Chondrocyte (in vitro differentiated cells): ENCODE results near the gene NR1I2. TPM values are rescaled to one million over a fixed set of nuclear protein-coding genes. Genes with fewer than 3 reads are reported as not detected.
A peak's percentile ranks its signal among the peaks of the same experiment; 100 is the strongest.

Experiments used
- DNase-seq: peaks from one replicate; pipeline ENCODE4 v3.0.0; 2021; ENCODE audit warnings: mixed read lengths, low spot score
- H3K27ac Mint-ChIP-seq: one replicate; pipeline ENCODE4 v1.8.0; 2021; ENCODE audit warnings: mild to moderate bottlenecking, moderate library complexity, mixed read lengths; ENCODE audit not compliant: unreplicated experiment
- H3K27me3 Mint-ChIP-seq: 2 replicates; pipeline ENCODE4 v1.8.0; 2021; ENCODE audit warnings: low read depth, mixed read lengths
- H3K36me3 Mint-ChIP-seq: 2 replicates; pipeline ENCODE4 v1.8.0; 2021; ENCODE audit warnings: low read depth, mixed read lengths
- H3K4me1 Mint-ChIP-seq: 2 replicates; pipeline ENCODE4 v1.8.0; 2021; ENCODE audit warnings: low read depth, mild to moderate bottlenecking, mixed read lengths
- H3K4me3 Mint-ChIP-seq: one replicate; pipeline ENCODE4 v1.8.0; 2021; ENCODE audit warnings: mild to moderate bottlenecking, moderate library complexity, mixed read lengths; ENCODE audit not compliant: unreplicated experiment
- H3K9me3 Mint-ChIP-seq: 2 replicates; pipeline ENCODE4 v1.8.0; 2021; ENCODE audit warnings: low read depth, mixed read lengths
- CTCF ChIP-seq: fragments of 200-600 bp; sonication (generic); IDR thresholded peaks from 2 replicates; pipeline ENCODE4 v1.5.0; 2021; ENCODE audit warnings: antibody characterized with exemption, mild to moderate bottlenecking, moderate library complexity
- total RNA-seq: library from RNA; stranded (reverse); gene quantifications from 3 replicates; pipeline ENCODE4 v1.2.1, GENCODE V29; 2021

NR1I2 gene
- total RNA-seq, 1 donor from 2014 or later, result not detected

DNA sequence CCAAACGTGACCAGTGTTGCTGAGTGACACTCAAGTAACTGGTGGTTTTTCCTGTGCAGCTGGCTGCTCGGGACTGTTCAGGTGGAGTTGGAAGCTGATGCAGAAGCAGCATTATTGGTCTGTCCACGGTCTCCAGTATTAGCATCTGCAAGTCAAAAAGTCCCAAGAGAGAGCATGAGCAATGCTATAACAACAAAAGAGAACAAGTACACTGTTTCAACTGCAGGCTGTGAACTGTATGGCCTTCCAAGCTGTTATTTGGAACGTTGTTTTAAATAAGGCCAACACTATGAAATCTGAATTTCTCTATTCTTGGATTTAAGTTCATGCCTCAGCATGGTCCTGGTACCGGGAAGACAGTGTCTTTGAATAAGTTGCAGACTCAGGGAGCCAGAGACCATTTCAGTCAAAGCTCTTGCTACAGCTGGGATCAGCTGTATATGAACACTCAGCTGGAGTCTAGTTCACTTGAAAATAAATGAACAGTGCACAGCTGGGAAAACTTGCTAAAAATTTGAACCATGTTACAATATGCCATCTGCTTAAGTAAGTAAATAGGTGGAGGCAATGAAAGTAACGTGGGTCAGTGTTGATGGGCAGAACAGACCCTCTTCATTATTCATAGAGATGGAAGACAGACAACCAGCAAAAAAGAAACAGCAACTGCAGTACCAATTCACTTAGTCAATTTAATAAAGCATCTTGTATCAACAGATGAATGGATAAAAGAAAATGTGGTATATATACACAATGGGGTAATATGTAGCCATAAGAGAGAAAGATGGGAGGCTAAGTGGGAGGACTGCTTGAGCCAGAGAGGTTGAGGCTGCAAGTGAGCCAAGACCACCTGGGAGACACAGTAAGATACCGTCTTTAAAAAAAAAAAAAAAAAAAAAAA lies 45.1 kb downstream of the NR1I2 start:
- Mint-ChIP-seq H3K9me3 (no peaks in the 10 kb centered on the region), H3K27me3 (no peaks in the 10 kb centered on the region), H3K27ac (no peak overlapping the region), H3K4me1 (peaks cover 26% of the 10 kb centered on the region), H3K36me3 (peaks cover 13% of the 10 kb centered on the region), H3K4me3 (no peak overlapping the region)
- TF ChIP-seq CTCF, result no peak
- DNase-seq, result no peak

DNA sequence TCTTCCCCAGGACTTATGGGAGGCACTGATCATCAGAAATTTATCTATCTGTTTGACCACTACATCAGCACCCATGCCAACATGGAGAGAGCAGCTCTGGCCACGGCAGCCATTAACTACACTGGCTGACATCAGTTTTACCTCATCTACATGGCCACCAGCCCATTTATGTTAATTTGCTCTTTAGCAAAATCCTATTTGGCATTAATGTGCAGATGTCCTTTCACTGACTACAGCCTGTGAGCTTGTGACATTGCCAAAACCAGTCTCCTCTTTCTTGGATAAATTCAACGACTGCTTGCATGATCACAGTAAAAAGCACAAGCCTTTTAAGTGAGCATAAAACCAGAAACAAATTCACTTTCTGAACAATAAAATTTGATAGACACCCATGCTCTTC lies 47.5 kb downstream of the NR1I2 start:
- Mint-ChIP-seq H3K9me3 (no peaks in the 10 kb centered on the region), H3K27me3 (no peaks in the 10 kb centered on the region), H3K27ac (no peak overlapping the region), H3K36me3 (peaks cover 11% of the 10 kb centered on the region), H3K4me1 (peaks cover 38% of the 10 kb centered on the region), H3K4me3 (no peak overlapping the region)
- no peak for TF ChIP-seq CTCF
- DNase-seq, result no peak

- peak; percentile 57 for TF ChIP-seq CTCF
- H3K36me3 Mint-ChIP-seq, result peaks cover 8% of the 10 kb centered on the region
- H3K27ac Mint-ChIP-seq, result no peak overlapping the region
- H3K4me3 Mint-ChIP-seq, result no peak overlapping the region
- H3K27me3 Mint-ChIP-seq, result no peaks in the 10 kb centered on the region
- DNase-seq, result no peak
- H3K4me1 Mint-ChIP-seq, result peaks cover 38% of the 10 kb centered on the region
- H3K9me3 Mint-ChIP-seq, result no peaks in the 10 kb centered on the region
Observed at GRCh38 chr3:119831022-119831421, 49.1 kb downstream of the NR1I2 start.

GRCh38 chr3:119831941-119832371 lies 50.1 kb downstream of the NR1I2 start:
- H3K36me3 Mint-ChIP-seq, result peaks cover 6% of the 10 kb centered on the region
- no peak overlapping the region for H3K4me3 Mint-ChIP-seq
- no peaks in the 10 kb centered on the region for H3K27me3 Mint-ChIP-seq
- peak overlapping the region; percentile 63 for H3K27ac Mint-ChIP-seq
- peaks cover 33% of the 10 kb centered on the region for H3K4me1 Mint-ChIP-seq
- no peak for DNase-seq
- H3K9me3 Mint-ChIP-seq, result no peaks in the 10 kb centered on the region
- no peak for TF ChIP-seq CTCF

GRCh38 chr3:119834754-119835370 lies 53.0 kb downstream of the NR1I2 start:
- H3K27me3 Mint-ChIP-seq, result no peaks in the 10 kb centered on the region
- no peak for TF ChIP-seq CTCF
- H3K9me3 Mint-ChIP-seq, result no peaks in the 10 kb centered on the region
- no peak for DNase-seq
- no peak overlapping the region for H3K27ac Mint-ChIP-seq
- peaks cover 22% of the 10 kb centered on the region for H3K4me1 Mint-ChIP-seq
- peaks cover 4% of the 10 kb centered on the region for H3K36me3 Mint-ChIP-seq
- no peak overlapping the region for H3K4me3 Mint-ChIP-seq
